Measurements from ENCODE around the gene IL4.

- TF ChIP-seq CTCF (IDR thresholded peaks at IDR 0.05; ENCODE audit: low read depth, low read length) (no peak), MAX (IDR thresholded peaks at IDR 0.05; ENCODE audit: low read depth, low read length) (no peak)
These were observed 7.1 kb downstream of the IL4 start for GRCh38 chr5:132680780-132681475.
